PC-3 (cell line): ENCODE results near the gene PTPRD.

ENCODE experiments used
- EZH2 ChIP-seq: fragments of 300-600 bp; sonication (generic); IDR thresholded peaks from one replicate; pipeline ENCODE4 v1.6.1; 2017; ENCODE audit warnings: antibody characterized with exemption, mild to moderate bottlenecking, low read length; ENCODE audit not compliant: unreplicated experiment
- EZH2phosphoT487 ChIP-seq: fragments of 300-600 bp; sonication (generic); IDR thresholded peaks from 2 replicates; pipeline ENCODE4 v1.6.1; 2018; ENCODE audit warnings: mild to moderate bottlenecking, antibody characterized with exemption, low read length, borderline replicate concordance
- TF ChIP-seq, protein P1 (sequence below): fragments of 300-600 bp; sonication (generic); conservative IDR thresholded peaks from 2 replicates; pipeline ENCODE4 v1.5.1; 2017; ENCODE audit warnings: antibody characterized with exemption, low read depth, mild to moderate bottlenecking, low read length

DNA sequence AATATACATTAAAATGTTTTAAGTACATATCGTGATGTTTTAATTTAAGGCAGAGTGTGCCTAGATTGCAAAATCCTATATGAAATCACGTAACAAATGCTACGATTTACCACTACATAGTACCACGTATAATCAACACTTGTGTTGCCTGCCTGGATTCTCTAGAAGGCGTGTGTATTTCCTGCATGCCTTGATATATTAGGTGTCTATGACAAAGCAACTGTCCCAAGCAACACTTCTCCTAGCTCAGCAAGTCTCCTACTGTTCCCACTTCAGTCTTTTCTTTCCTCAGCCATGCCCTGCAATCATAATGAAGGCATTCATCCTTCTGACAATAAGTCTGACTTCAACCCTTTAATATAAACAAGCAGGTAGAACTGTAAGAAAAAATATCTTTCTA lies 89.6 kb downstream of the PTPRD start:
- TF ChIP-seq, protein P1, sequence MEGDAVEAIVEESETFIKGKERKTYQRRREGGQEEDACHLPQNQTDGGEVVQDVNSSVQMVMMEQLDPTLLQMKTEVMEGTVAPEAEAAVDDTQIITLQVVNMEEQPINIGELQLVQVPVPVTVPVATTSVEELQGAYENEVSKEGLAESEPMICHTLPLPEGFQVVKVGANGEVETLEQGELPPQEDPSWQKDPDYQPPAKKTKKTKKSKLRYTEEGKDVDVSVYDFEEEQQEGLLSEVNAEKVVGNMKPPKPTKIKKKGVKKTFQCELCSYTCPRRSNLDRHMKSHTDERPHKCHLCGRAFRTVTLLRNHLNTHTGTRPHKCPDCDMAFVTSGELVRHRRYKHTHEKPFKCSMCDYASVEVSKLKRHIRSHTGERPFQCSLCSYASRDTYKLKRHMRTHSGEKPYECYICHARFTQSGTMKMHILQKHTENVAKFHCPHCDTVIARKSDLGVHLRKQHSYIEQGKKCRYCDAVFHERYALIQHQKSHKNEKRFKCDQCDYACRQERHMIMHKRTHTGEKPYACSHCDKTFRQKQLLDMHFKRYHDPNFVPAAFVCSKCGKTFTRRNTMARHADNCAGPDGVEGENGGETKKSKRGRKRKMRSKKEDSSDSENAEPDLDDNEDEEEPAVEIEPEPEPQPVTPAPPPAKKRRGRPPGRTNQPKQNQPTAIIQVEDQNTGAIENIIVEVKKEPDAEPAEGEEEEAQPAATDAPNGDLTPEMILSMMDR, result no peak
- TF ChIP-seq EZH2, result no peak
- TF ChIP-seq EZH2phosphoT487, result no peak
